22Rv1 (cell line): Measurements from ENCODE around the gene ZFP92.
"Not testable (repeated sequence)": the region's sequence is repeated elsewhere in the genome, so short reads cannot be mapped to it uniquely, and the experiment has no call there.

Experiments
- H3K27ac ChIP-seq: fragments of 450-650 bp; 2 replicates; pipeline ENCODE4 v1.5.1; 2017
- ZFX ChIP-seq: fragments of 450-650 bp; IDR thresholded peaks from 2 replicates; pipeline ENCODE4 v1.6.1; 2017; ENCODE audit warnings: antibody characterized with exemption, borderline replicate concordance
- TF ChIP-seq, protein P1 (sequence below): fragments of 450-650 bp; IDR thresholded peaks from 2 replicates; pipeline ENCODE4 v1.5.1; 2017; ENCODE audit warnings: mild to moderate bottlenecking

Gene ZFP92

GRCh38 chrX:153387987-153388721 is 23.1 kb upstream of the ZFP92 start:
- no peak overlapping the region for H3K27ac ChIP-seq
- no peak for TF ChIP-seq ZFX
- TF ChIP-seq, protein P1, sequence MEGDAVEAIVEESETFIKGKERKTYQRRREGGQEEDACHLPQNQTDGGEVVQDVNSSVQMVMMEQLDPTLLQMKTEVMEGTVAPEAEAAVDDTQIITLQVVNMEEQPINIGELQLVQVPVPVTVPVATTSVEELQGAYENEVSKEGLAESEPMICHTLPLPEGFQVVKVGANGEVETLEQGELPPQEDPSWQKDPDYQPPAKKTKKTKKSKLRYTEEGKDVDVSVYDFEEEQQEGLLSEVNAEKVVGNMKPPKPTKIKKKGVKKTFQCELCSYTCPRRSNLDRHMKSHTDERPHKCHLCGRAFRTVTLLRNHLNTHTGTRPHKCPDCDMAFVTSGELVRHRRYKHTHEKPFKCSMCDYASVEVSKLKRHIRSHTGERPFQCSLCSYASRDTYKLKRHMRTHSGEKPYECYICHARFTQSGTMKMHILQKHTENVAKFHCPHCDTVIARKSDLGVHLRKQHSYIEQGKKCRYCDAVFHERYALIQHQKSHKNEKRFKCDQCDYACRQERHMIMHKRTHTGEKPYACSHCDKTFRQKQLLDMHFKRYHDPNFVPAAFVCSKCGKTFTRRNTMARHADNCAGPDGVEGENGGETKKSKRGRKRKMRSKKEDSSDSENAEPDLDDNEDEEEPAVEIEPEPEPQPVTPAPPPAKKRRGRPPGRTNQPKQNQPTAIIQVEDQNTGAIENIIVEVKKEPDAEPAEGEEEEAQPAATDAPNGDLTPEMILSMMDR = no peak

DNA sequence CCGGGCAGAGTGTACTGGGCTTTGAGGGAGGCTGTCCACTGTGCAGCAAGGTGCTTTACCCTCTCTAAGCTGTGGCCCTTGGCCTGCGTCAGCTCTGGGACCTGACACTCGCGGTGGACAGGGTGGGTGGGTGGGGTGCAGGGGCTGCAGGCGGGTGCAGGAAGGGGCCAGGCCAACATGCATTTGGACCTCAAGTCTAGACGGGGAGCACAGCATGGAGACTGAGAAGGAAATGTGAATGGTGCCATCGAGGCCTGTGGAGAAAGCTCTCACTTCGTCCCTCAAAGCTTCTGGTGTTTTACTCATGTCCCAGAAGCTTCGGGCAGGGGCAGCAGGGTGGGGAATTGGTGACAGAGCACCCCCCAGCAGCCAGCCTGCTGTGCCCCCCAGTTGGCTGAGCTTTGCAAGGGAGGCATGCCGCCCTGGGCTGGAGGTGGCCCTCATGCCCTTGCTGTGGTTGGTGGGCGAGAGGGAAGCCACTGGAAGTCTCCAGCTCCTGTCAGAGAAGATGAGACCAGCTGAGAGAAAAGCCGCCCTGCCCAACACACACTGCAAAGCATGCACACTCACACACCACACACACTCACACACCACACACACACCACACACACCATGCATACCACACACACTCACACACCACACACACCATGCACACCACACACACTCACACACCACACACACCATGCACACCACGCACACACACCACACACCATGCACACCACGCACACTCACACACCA is 22.4 kb upstream of the ZFP92 start:
- no peak overlapping the region for H3K27ac ChIP-seq
- TF ChIP-seq, protein P1 = no peak
- TF ChIP-seq ZFX = no peak

- H3K27ac ChIP-seq = not testable (repeated sequence)
Measured at GRCh38 chrX:153389460-153389768, 21.9 kb upstream of the ZFP92 start.

- H3K27ac ChIP-seq = no peak overlapping the region
- TF ChIP-seq, protein P1 = no peak
- TF ChIP-seq ZFX = no peak
Measured at GRCh38 chrX:153392642-153393321, 18.5 kb upstream of the ZFP92 start.

- no peak overlapping the region for H3K27ac ChIP-seq
- no peak for TF ChIP-seq ZFX
- TF ChIP-seq, protein P1 = no peak
Measured at GRCh38 chrX:153394612-153395011, 16.7 kb upstream of the ZFP92 start.

DNA sequence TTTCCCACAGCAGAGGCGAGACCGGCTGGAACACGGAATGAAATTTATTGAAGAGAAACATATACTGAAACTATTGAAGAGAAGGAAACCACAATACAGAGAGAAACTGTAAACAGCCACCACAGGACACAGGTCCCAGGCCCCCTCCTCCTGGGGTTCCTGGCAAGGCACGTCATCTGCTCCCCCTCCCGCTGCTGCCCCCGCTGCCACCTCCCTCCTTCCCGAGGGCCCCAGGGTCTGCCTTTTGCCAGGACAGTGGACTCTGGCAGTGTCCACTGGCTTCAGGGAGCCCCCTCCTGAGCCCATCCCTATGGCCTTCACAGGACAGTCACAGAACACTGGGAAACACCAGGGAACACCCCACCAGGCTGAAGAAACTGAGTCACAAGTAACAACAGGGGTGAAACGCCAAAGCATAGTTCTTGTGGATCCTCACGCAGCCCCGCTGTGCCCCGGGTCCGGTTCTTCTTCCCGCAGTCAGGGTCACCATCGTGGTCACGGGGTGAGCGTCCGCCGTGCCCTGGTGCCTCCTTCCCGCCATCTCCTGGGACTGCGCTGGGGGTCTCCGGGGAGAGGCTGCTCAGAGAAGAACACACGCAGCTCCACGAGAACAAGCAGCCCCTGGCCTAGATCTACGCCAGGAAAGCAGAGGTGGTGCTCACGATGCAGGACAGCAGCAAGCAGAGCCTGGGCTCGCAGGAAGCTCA is 15.5 kb upstream of the ZFP92 start:
- no peak overlapping the region for H3K27ac ChIP-seq
- no peak for TF ChIP-seq ZFX

GRCh38 chrX:153396320-153397195 is 14.7 kb upstream of the ZFP92 start:
- TF ChIP-seq, protein P1 = no peak
- no peak for TF ChIP-seq ZFX
- no peak overlapping the region for H3K27ac ChIP-seq
